Measurements from ENCODE around the gene PCA3. TPM values are rescaled to one million over a fixed set of nuclear protein-coding genes. Genes with fewer than 3 reads are reported as not detected.

The PCA3 gene
- total RNA-seq, 1 experiment from 2014 or later = not detected

- no TSS peak for BruUV-seq (replicated peaks)
Measured at GRCh38 chr9:76756941-76757673, 7.1 kb upstream of the PCA3 start.

GRCh38 chr9:76758476-76758875 lies 5.8 kb upstream of the PCA3 start:
- ChIA-PET POLR2A (no interaction called here), CTCF (no interaction called here)
- H3K4me1 ChIP-seq = no peaks in the 10 kb centered on the region
- H3K27me3 ChIP-seq (replicated peaks; ENCODE audit: control insufficient read depth, insufficient read depth, low read length) = no peaks in the 10 kb centered on the region
- intact Hi-C loops (cut with micrococcal nuclease; ENCODE audit: unreplicated experiment) = no loop called here
- no peak overlapping the region for H3K4me3 Mint-ChIP-seq (ENCODE audit: unreplicated experiment)
- no peak for TF ChIP-seq CTCF (IDR thresholded peaks at IDR 0.05; ENCODE audit: insufficient read depth in 1 of 2, low read depth in 1 of 2, low read length in 1 of 2, severe bottlenecking in 1 of 2, unreplicated experiment in 1 of 2)
- H3K27ac Mint-ChIP-seq (ENCODE audit: unreplicated experiment) = no peak overlapping the region
- DNase-seq = no peak
- H3K9me3 ChIP-seq = no peaks in the 10 kb centered on the region
- H3K36me3 ChIP-seq (ENCODE audit: control insufficient read depth, insufficient read depth, low read length) = no peaks in the 10 kb centered on the region
- no peaks in the 10 kb centered on the region for H3K9me3 Mint-ChIP-seq (ENCODE audit: unreplicated experiment)
- no peak overlapping the region for H3K4me3 ChIP-seq (ENCODE audit: low read depth, low read length)
- no peaks in the 10 kb centered on the region for H3K4me1 Mint-ChIP-seq (ENCODE audit: low read depth, unreplicated experiment)
- H3K27me3 Mint-ChIP-seq (ENCODE audit: insufficient read depth, unreplicated experiment) = no peaks in the 10 kb centered on the region
- no TSS peak for BruUV-seq (replicated peaks)
- no peaks in the 10 kb centered on the region for H3K36me3 Mint-ChIP-seq (ENCODE audit: insufficient read depth, unreplicated experiment)

More at GRCh38 chr9:76756941-76757673, 7.1 kb upstream of the PCA3 start:
- TF ChIP-seq CTCF (IDR thresholded peaks at IDR 0.05; ENCODE audit: insufficient read depth in 1 of 2, low read depth in 1 of 2, low read length in 1 of 2, severe bottlenecking in 1 of 2, unreplicated experiment in 1 of 2) = no peak
- H3K4me1 Mint-ChIP-seq (ENCODE audit: low read depth, unreplicated experiment) = no peaks in the 10 kb centered on the region
- ChIA-PET CTCF (no interaction called here), POLR2A (no interaction called here)
- no peaks in the 10 kb centered on the region for H3K9me3 Mint-ChIP-seq (ENCODE audit: unreplicated experiment)
- no peak overlapping the region for H3K4me3 ChIP-seq (ENCODE audit: low read depth, low read length)
- H3K27ac Mint-ChIP-seq (ENCODE audit: unreplicated experiment) = no peak overlapping the region
- H3K9me3 ChIP-seq = no peaks in the 10 kb centered on the region
- no peaks in the 10 kb centered on the region for H3K36me3 Mint-ChIP-seq (ENCODE audit: insufficient read depth, unreplicated experiment)
- no peaks in the 10 kb centered on the region for H3K27me3 Mint-ChIP-seq (ENCODE audit: insufficient read depth, unreplicated experiment)
- no peaks in the 10 kb centered on the region for H3K27me3 ChIP-seq (replicated peaks; ENCODE audit: control insufficient read depth, insufficient read depth, low read length)
- no peaks in the 10 kb centered on the region for H3K36me3 ChIP-seq (ENCODE audit: control insufficient read depth, insufficient read depth, low read length)
- DNase-seq = no peak
- H3K4me1 ChIP-seq = no peaks in the 10 kb centered on the region
- intact Hi-C loops (cut with micrococcal nuclease; ENCODE audit: unreplicated experiment) = no loop called here
- no peak overlapping the region for H3K4me3 Mint-ChIP-seq (ENCODE audit: unreplicated experiment)

- no peak overlapping the region for H3K27ac Mint-ChIP-seq (ENCODE audit: unreplicated experiment)
- no peak for TF ChIP-seq CTCF (IDR thresholded peaks at IDR 0.05; ENCODE audit: insufficient read depth in 1 of 2, low read depth in 1 of 2, low read length in 1 of 2, severe bottlenecking in 1 of 2, unreplicated experiment in 1 of 2)
- BruUV-seq (replicated peaks) = no TSS peak
- Histone ChIP-seq H3K36me3 (ENCODE audit: control insufficient read depth, insufficient read depth, low read length) (no peaks in the 10 kb centered on the region), H3K4me3 (ENCODE audit: low read depth, low read length) (no peak overlapping the region), H3K9me3 (no peaks in the 10 kb centered on the region), H3K4me1 (no peaks in the 10 kb centered on the region), H3K27me3 (replicated peaks; ENCODE audit: control insufficient read depth, insufficient read depth, low read length) (no peaks in the 10 kb centered on the region)
- H3K27me3 Mint-ChIP-seq (ENCODE audit: insufficient read depth, unreplicated experiment) = no peaks in the 10 kb centered on the region
- DNase-seq = no peak
- H3K4me3 Mint-ChIP-seq (ENCODE audit: unreplicated experiment) = no peak overlapping the region
- POLR2A ChIA-PET = interaction anchor here (0.5 kb wide), 1 partner anchor 82 kb away, joined by 3 read pairs; no protein-coding TSS in a partner anchor
- no peaks in the 10 kb centered on the region for H3K4me1 Mint-ChIP-seq (ENCODE audit: low read depth, unreplicated experiment)
- CTCF ChIA-PET = no interaction called here
- H3K9me3 Mint-ChIP-seq (ENCODE audit: unreplicated experiment) = no peaks in the 10 kb centered on the region
- H3K36me3 Mint-ChIP-seq (ENCODE audit: insufficient read depth, unreplicated experiment) = no peaks in the 10 kb centered on the region
- intact Hi-C loops (cut with micrococcal nuclease; ENCODE audit: unreplicated experiment) = loop anchor here (5.0 kb wide), 1 partner anchor 43 kb away; no protein-coding TSS in a partner anchor
Measured at GRCh38 chr9:76759732-76760131, 4.5 kb upstream of the PCA3 start.

Data from Caco-2 (cell line).